Measurements from ENCODE around the gene TSPAN17. TPM values are rescaled to one million over a fixed set of nuclear protein-coding genes. Genes with fewer than 3 reads are reported as not detected.

TSPAN17 gene
- total and polyA plus RNA-seq, 9 of the 15 experiments (the other 6 are each of a cell fraction or from before 2014, with no cell fraction given) = 0.73 to 58.3 (median 34.5) TPM

DNA sequence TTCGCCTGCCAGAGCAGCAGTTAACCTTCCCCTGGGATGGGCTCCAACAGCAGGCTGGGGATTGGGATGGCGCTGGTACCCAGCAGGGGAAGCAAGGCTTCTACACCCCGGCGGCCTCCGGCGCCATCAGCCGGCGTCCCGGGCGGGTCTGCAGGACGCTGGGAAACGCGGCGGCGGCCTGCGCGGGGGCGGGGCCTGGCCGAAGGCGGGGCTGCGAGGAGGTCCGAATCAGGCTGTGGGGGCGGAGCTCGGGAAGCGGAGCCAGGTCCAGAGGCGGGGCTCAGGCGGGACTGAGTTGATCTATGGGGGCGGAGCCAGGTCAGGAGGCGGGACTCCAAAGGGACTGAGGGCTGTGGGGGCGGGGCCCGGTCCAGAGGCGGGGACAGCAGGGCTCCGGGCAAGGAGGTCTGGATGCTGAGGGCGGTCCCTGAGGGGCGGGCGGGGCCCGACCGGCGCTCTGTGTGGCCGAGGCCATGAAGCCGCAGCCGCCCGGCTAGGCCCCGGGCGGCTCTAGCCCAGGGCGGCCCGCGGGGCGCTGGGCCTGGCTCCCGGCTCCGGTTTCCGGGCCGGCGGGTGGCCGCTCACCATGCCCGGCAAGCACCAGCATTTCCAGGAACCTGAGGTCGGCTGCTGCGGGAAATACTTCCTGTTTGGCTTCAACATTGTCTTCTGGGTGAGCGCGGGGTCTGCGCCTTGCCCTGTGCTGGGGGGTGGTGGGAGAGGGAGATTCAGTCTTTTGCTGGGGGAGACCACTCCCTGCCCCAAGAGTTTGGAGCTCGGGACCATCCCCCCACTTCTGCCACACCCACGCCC is at the start of gene TSPAN17 (continued):
- TF ChIP-seq NR4A1 (CRISPR knock-in tag; IDR thresholded peaks at IDR 0.05) = 0 out of 2 replicates have a peak, but pooled peaks have one; percentile 69
- no peak for TF ChIP-seq NR4A1 (tag; IDR thresholded peaks at IDR 0.05)
- no peak for TF ChIP-seq TRIM24 (IDR thresholded peaks at IDR 0.05)
- no peak for TF ChIP-seq TCF3 (CRISPR knock-in tag; IDR thresholded peaks at IDR 0.05)
- TF ChIP-seq LARP7 (IDR thresholded peaks at IDR 0.05) = no peak
- TF ChIP-seq MYC (IDR thresholded peaks at IDR 0.05; ENCODE audit: low read depth, low read length) = peak; percentile 68
- TF ChIP-seq MYC (CRISPR knock-in tag; IDR thresholded peaks at IDR 0.05; ENCODE audit: borderline replicate concordance, low read depth) = no peak
- TF ChIP-seq, protein P1, sequence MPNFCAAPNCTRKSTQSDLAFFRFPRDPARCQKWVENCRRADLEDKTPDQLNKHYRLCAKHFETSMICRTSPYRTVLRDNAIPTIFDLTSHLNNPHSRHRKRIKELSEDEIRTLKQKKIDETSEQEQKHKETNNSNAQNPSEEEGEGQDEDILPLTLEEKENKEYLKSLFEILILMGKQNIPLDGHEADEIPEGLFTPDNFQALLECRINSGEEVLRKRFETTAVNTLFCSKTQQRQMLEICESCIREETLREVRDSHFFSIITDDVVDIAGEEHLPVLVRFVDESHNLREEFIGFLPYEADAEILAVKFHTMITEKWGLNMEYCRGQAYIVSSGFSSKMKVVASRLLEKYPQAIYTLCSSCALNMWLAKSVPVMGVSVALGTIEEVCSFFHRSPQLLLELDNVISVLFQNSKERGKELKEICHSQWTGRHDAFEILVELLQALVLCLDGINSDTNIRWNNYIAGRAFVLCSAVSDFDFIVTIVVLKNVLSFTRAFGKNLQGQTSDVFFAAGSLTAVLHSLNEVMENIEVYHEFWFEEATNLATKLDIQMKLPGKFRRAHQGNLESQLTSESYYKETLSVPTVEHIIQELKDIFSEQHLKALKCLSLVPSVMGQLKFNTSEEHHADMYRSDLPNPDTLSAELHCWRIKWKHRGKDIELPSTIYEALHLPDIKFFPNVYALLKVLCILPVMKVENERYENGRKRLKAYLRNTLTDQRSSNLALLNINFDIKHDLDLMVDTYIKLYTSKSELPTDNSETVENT (CRISPR knock-in tag; IDR thresholded peaks at IDR 0.05) = peak; percentile 37; the same call in 1 of the 2 replicates
- peak; percentile 67; the same call in 1 of the 2 replicates for TF ChIP-seq ATF7 (IDR thresholded peaks at IDR 0.05)
- TF ChIP-seq SIX5 (IDR thresholded peaks at IDR 0.05; ENCODE audit: borderline replicate concordance in 1 of 2, insufficient read depth in 1 of 2, low read depth in 1 of 2, low read length in 2 of 2) = no peak
- TF ChIP-seq CTBP1 (IDR thresholded peaks at IDR 0.05; ENCODE audit: borderline replicate concordance) = peak; percentile 86
- TF ChIP-seq, protein P2, sequence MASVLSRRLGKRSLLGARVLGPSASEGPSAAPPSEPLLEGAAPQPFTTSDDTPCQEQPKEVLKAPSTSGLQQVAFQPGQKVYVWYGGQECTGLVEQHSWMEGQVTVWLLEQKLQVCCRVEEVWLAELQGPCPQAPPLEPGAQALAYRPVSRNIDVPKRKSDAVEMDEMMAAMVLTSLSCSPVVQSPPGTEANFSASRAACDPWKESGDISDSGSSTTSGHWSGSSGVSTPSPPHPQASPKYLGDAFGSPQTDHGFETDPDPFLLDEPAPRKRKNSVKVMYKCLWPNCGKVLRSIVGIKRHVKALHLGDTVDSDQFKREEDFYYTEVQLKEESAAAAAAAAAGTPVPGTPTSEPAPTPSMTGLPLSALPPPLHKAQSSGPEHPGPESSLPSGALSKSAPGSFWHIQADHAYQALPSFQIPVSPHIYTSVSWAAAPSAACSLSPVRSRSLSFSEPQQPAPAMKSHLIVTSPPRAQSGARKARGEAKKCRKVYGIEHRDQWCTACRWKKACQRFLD (CRISPR knock-in tag; IDR thresholded peaks at IDR 0.05) = no peak
- no peak for TF ChIP-seq ZNF655 (CRISPR knock-in tag; IDR thresholded peaks at IDR 0.05)
- no peak for TF ChIP-seq ZNF764 (CRISPR knock-in tag; IDR thresholded peaks at IDR 0.05; ENCODE audit: low read depth)
- no peak for TF ChIP-seq SLC30A9 (CRISPR knock-in tag; IDR thresholded peaks at IDR 0.05)
- no peak for TF ChIP-seq ZNF830 (CRISPR knock-in tag; IDR thresholded peaks at IDR 0.05)
- peak; percentile 41 for TF ChIP-seq GABPA (tag; conservative IDR thresholded peaks at IDR 0.05; ENCODE audit: low read depth)
- TF ChIP-seq IRF9 (tag; IDR thresholded peaks at IDR 0.05) = no peak
- TF ChIP-seq ELF4 (CRISPR knock-in tag; IDR thresholded peaks at IDR 0.05) = 0 out of 2 replicates have a peak, but pooled peaks have one; percentile 32
- no peak for TF ChIP-seq NR2C1 (IDR thresholded peaks at IDR 0.05)
- 0 out of 2 replicates have a peak, but pooled peaks have one; percentile 32 for TF ChIP-seq NR2C1 (tag; IDR thresholded peaks at IDR 0.05)
- TF ChIP-seq NFYB (IDR thresholded peaks at IDR 0.05; ENCODE audit: extremely low read depth, insufficient read length) = no peak
